ENCODE measurements around the gene ZNF430.

The ZNF430 gene

DNA sequence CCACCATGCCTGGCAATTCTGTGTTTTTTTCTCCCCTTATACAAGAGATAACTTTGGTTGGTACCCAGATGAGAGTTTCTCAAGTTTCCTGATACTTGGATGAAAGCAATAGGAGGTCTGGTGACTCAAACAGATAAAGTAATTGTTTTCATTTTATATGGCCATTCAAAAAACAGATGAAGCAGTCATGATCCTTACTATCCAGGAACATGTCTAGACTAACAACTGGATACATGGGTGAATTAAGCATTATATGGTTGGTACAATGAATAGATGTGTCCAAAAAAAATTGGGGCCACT lies 8.5 kb downstream of the ZNF430 start:
- no peak overlapping the region for H3K4me3 Mint-ChIP-seq
- peaks cover 84% of the 10 kb centered on the region for H3K36me3 Mint-ChIP-seq (ENCODE audit: low read depth)
- no peaks in the 10 kb centered on the region for H3K27me3 Mint-ChIP-seq (ENCODE audit: low read depth)
- H3K27ac Mint-ChIP-seq = no peak overlapping the region
- TF ChIP-seq, protein P1, sequence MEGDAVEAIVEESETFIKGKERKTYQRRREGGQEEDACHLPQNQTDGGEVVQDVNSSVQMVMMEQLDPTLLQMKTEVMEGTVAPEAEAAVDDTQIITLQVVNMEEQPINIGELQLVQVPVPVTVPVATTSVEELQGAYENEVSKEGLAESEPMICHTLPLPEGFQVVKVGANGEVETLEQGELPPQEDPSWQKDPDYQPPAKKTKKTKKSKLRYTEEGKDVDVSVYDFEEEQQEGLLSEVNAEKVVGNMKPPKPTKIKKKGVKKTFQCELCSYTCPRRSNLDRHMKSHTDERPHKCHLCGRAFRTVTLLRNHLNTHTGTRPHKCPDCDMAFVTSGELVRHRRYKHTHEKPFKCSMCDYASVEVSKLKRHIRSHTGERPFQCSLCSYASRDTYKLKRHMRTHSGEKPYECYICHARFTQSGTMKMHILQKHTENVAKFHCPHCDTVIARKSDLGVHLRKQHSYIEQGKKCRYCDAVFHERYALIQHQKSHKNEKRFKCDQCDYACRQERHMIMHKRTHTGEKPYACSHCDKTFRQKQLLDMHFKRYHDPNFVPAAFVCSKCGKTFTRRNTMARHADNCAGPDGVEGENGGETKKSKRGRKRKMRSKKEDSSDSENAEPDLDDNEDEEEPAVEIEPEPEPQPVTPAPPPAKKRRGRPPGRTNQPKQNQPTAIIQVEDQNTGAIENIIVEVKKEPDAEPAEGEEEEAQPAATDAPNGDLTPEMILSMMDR (IDR thresholded peaks at IDR 0.05; ENCODE audit: unreplicated experiment in 3 of 3) = no peak
- peaks cover 3% of the 10 kb centered on the region for H3K4me1 Mint-ChIP-seq
- no peaks in the 10 kb centered on the region for H3K9me3 Mint-ChIP-seq

- TF ChIP-seq, protein P1 (IDR thresholded peaks at IDR 0.05; ENCODE audit: unreplicated experiment in 3 of 3) = no peak
- H3K27me3 Mint-ChIP-seq (ENCODE audit: low read depth) = no peaks in the 10 kb centered on the region
- peaks cover 53% of the 10 kb centered on the region for H3K9me3 Mint-ChIP-seq
- H3K4me1 Mint-ChIP-seq = no peaks in the 10 kb centered on the region
- peaks cover 90% of the 10 kb centered on the region for H3K36me3 Mint-ChIP-seq (ENCODE audit: low read depth)
- H3K27ac Mint-ChIP-seq = no peak overlapping the region
- H3K4me3 Mint-ChIP-seq = no peak overlapping the region
Measured at GRCh38 chr19:21045028-21045427, 24.6 kb downstream of the ZNF430 start.

DNA sequence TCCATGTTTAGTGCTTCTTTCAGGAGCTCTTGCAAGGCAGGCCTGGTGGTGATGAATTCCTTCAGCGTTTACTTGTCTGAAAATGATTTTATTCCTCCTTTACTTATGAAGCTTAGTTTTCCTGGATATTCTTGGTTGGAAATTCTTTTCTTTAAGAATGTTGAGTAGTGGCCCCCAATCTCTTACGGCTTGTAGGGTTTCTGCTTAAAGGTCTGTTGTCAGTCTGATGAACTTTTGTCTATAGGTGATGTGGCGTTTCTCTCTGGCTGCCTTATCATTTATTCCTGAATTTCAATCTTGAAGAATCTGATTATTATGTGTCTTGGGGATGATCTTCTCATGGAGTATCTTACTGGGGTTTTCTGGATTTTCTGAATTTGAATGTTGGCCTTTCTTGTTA lies 26.0 kb downstream of the ZNF430 start:
- TF ChIP-seq, protein P1 (IDR thresholded peaks at IDR 0.05; ENCODE audit: unreplicated experiment in 3 of 3) = no peak
- no peak overlapping the region for H3K27ac Mint-ChIP-seq
- no peaks in the 10 kb centered on the region for H3K4me1 Mint-ChIP-seq
- H3K36me3 Mint-ChIP-seq (ENCODE audit: low read depth) = peaks cover 90% of the 10 kb centered on the region
- H3K4me3 Mint-ChIP-seq = no peak overlapping the region
- no peaks in the 10 kb centered on the region for H3K27me3 Mint-ChIP-seq (ENCODE audit: low read depth)
- H3K9me3 Mint-ChIP-seq = peaks cover 53% of the 10 kb centered on the region

DNA sequence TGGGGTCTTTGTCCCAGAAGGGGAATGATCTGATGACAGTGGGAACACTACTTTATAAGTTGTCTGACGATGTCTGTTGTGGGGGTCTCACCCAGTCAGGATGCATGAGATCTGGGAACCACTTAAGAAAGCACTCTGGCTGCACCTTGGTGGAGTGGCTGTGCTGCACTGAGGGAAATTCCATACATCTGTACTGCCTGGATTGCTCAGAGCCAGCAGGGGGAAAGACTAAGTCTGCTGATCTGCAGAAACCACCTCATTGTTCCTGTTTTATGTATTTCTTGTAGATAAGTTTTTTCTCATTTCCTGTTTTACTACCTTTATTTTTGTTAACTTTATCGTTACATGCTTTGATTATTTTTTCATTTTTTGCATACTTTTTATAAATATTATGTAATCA lies 27.3 kb downstream of the ZNF430 start:
- no peak overlapping the region for H3K4me3 Mint-ChIP-seq
- peaks cover 60% of the 10 kb centered on the region for H3K9me3 Mint-ChIP-seq
- no peak overlapping the region for H3K27ac Mint-ChIP-seq
- peaks cover under 1% of the 10 kb centered on the region for H3K27me3 Mint-ChIP-seq (ENCODE audit: low read depth)
- H3K36me3 Mint-ChIP-seq (ENCODE audit: low read depth) = peaks cover 90% of the 10 kb centered on the region
- no peaks in the 10 kb centered on the region for H3K4me1 Mint-ChIP-seq
- TF ChIP-seq, protein P1 (IDR thresholded peaks at IDR 0.05; ENCODE audit: unreplicated experiment in 3 of 3) = no peak

- Mint-ChIP-seq H3K27ac (no peak overlapping the region), H3K36me3 (ENCODE audit: low read depth) (peaks cover 90% of the 10 kb centered on the region), H3K4me1 (no peaks in the 10 kb centered on the region), H3K9me3 (peaks cover 42% of the 10 kb centered on the region), H3K27me3 (ENCODE audit: low read depth) (peaks cover 4% of the 10 kb centered on the region), H3K4me3 (no peak overlapping the region)
- TF ChIP-seq, protein P1 (IDR thresholded peaks at IDR 0.05; ENCODE audit: unreplicated experiment in 3 of 3) = no peak
Measured at GRCh38 chr19:21052902-21053301, 32.4 kb downstream of the ZNF430 start.

GRCh38 chr19:21065336-21065735 lies 44.9 kb downstream of the ZNF430 start:
- TF ChIP-seq, protein P1 (IDR thresholded peaks at IDR 0.05; ENCODE audit: unreplicated experiment in 3 of 3) = no peak
- Mint-ChIP-seq H3K36me3 (ENCODE audit: low read depth) (peaks cover 60% of the 10 kb centered on the region), H3K27ac (no peak overlapping the region), H3K9me3 (peaks cover 18% of the 10 kb centered on the region), H3K27me3 (ENCODE audit: low read depth) (no peaks in the 10 kb centered on the region), H3K4me1 (no peaks in the 10 kb centered on the region), H3K4me3 (no peak overlapping the region)
